ENCODE measurements around the gene RAB26. TPM values are rescaled to one million over a fixed set of nuclear protein-coding genes. Genes with fewer than 3 reads are reported as not detected.
"Not testable (repeated sequence)": the region's sequence is repeated elsewhere in the genome, so short reads cannot be mapped to it uniquely, and the experiment has no call there.

The RAB26 gene
- total and polyA plus RNA-seq, 12 donors: 0.26 to 6.4 (median 1.6) TPM

GRCh38 chr16:2125609-2126008 lies 22.8 kb upstream of the RAB26 start:
- DNase-seq; H3K36me3 ChIP-seq; H3K27me3 ChIP-seq; intact Hi-C loops (cut with DNase I); ATAC-seq; H3K9me3 ChIP-seq: not testable (repeated sequence)
- 33 to 37% methylated on average over 10 to 11 of the region's 11 CpGs for WGBS, 2 donors
- H3K4me3 ChIP-seq: peak overlapping the region in 9 of 10 donors; percentile 18 to 55 (median 44)
- peak in 1 of 9 donors; percentile 17 for TF ChIP-seq CTCF (IDR thresholded peaks at IDR 0.05)
- H3K27ac ChIP-seq: peak overlapping the region; percentile 92 to 100 (median 98)
- H3K4me1 ChIP-seq: peaks cover 54 to 94% (median 72%) of the 10 kb centered on the region in 9 donors

- DNase-seq (peak; percentile 34 to 62), ATAC-seq (peak; percentile 4 to 53 (median 32))
- H3K4me3 ChIP-seq: peak overlapping the region in 3 of 10 donors; percentile 6 to 53 (median 20)
- intact Hi-C loops (cut with DNase I); H3K27me3 ChIP-seq; H3K36me3 ChIP-seq; H3K9me3 ChIP-seq: not testable (repeated sequence)
- 40 to 46% methylated on average over 21 of the region's 21 CpGs for WGBS, 2 donors
- TF ChIP-seq CTCF (IDR thresholded peaks at IDR 0.05): peak in 1 of 9 donors; percentile 8
- H3K4me1 ChIP-seq: peaks cover 54 to 93% (median 72%) of the 10 kb centered on the region in 9 donors
- peak overlapping the region; percentile 92 to 100 (median 98) for H3K27ac ChIP-seq
These were observed 22.2 kb upstream of the RAB26 start for GRCh38 chr16:2126161-2126743.

GRCh38 chr16:2126928-2127556 lies 21.4 kb upstream of the RAB26 start:
- WGBS, 2 donors: 70 to 75% methylated on average over 31 of the region's 31 CpGs
- H3K9me3 ChIP-seq; H3K27me3 ChIP-seq; H3K36me3 ChIP-seq; intact Hi-C loops (cut with DNase I): not testable (repeated sequence)
- Histone ChIP-seq H3K4me3 (peak overlapping the region in 1 of 10 donors; percentile 6), H3K4me1 (peaks cover 46 to 85% (median 65%) of the 10 kb centered on the region in 9 donors), H3K27ac (peak overlapping the region; percentile 92 to 100 (median 98))
- DNase-seq: peak in 1 of 2 donors; percentile 40
- peak in 2 of 8 donors; percentile 5 to 25 for ATAC-seq

- ATAC-seq: peak in 3 of 8 donors; percentile 6 to 35 (median 6)
- Histone ChIP-seq H3K4me1 (peaks cover 39 to 78% (median 58%) of the 10 kb centered on the region in 9 donors), H3K27ac (peak overlapping the region; percentile 92 to 100 (median 98))
- H3K27me3 ChIP-seq; H3K4me3 ChIP-seq; H3K36me3 ChIP-seq; intact Hi-C loops (cut with DNase I); H3K9me3 ChIP-seq: not testable (repeated sequence)
- DNase-seq: peak in 1 of 2 donors; percentile 48
- WGBS, 2 donors: 19 to 23% methylated on average over 3 of the region's 3 CpGs
These were observed 20.7 kb upstream of the RAB26 start for GRCh38 chr16:2127630-2128280.

- H3K27me3 ChIP-seq; H3K9me3 ChIP-seq; H3K36me3 ChIP-seq; DNase-seq; H3K27ac ChIP-seq; intact Hi-C loops (cut with DNase I); ATAC-seq; H3K4me3 ChIP-seq: not testable (repeated sequence)
- H3K4me1 ChIP-seq: peaks cover 30 to 69% (median 43%) of the 10 kb centered on the region in 9 donors
- 82 to 83% methylated on average over 9 of the region's 11 CpGs for WGBS, 2 donors
These were observed 19.2 kb upstream of the RAB26 start for GRCh38 chr16:2129251-2129650.

- H3K36me3 ChIP-seq; H3K9me3 ChIP-seq; H3K27me3 ChIP-seq; H3K4me3 ChIP-seq; intact Hi-C loops (cut with DNase I); ATAC-seq; DNase-seq: not testable (repeated sequence)
- Histone ChIP-seq H3K27ac (peak overlapping the region in 1 of 10 donors; percentile 31), H3K4me1 (peaks cover 24 to 63% (median 36%) of the 10 kb centered on the region in 9 donors)
- 70 to 72% methylated on average over 21 to 22 of the region's 22 CpGs for WGBS, 2 donors
These were observed 18.5 kb upstream of the RAB26 start for GRCh38 chr16:2129890-2130447.

GRCh38 chr16:2133797-2134196 lies 14.6 kb upstream of the RAB26 start:
- 45 to 61% methylated on average over 5 of the region's 12 CpGs for WGBS, 2 donors
- peak overlapping the region in 2 of 10 donors; percentile 26 to 39 for H3K27ac ChIP-seq

GRCh38 chr16:2135071-2135470 lies 13.4 kb upstream of the RAB26 start:
- WGBS, 2 donors: 0% methylated on average over 27 to 30 of the region's 42 CpGs
- H3K36me3 ChIP-seq; H3K9me3 ChIP-seq; intact Hi-C loops (cut with DNase I); H3K27me3 ChIP-seq; ATAC-seq: not testable (repeated sequence)
- Histone ChIP-seq H3K27ac (peak overlapping the region; percentile 61 to 82 (median 75)), H3K4me1 (peaks cover 0 to 27% (median 8%) of the 10 kb centered on the region in 9 donors), H3K4me3 (peak overlapping the region; percentile 49 to 67 (median 64))
- peak in 1 of 2 donors; percentile 49 for DNase-seq

More at GRCh38 chr16:2133797-2134196, 14.6 kb upstream of the RAB26 start:
- ATAC-seq; H3K27me3 ChIP-seq; H3K9me3 ChIP-seq; intact Hi-C loops (cut with DNase I); DNase-seq; H3K36me3 ChIP-seq: not testable (repeated sequence)
- Histone ChIP-seq H3K4me1 (peaks cover under 1 to 29% (median 11%) of the 10 kb centered on the region in 9 donors), H3K4me3 (peak overlapping the region in 2 of 10 donors; percentile 22 to 24)

Data from heart right ventricle (tissue), 16 donors.